ENCODE results near the gene BID. TPM values are rescaled to one million over a fixed set of nuclear protein-coding genes. Genes with fewer than 3 reads are reported as not detected.
A peak's percentile ranks its signal among the peaks of the same experiment; 100 is the strongest.

Gene BID
- total RNA-seq, 3 donors from 2014 or later (not counting 1 experiment from before 2014, with no cell fraction given): 40.9 to 42.4 (median 42.3) TPM

GRCh38 chr22:17742527-17742902 lies 31.8 kb downstream of the BID start:
- Mint-ChIP-seq H3K27me3 (ENCODE audit: low read depth in 2 of 2) (no peaks in the 10 kb centered on the region), H3K4me1 (peaks cover 6 to 10% of the 10 kb centered on the region in 2 donors), H3K4me3 (no peak overlapping the region), H3K36me3 (no peaks in the 10 kb centered on the region), H3K9me3 (no peaks in the 10 kb centered on the region), H3K27ac (peak overlapping the region; percentile 70 to 76)
- Histone ChIP-seq H3K4me3 (ENCODE audit: low read length) (no peak overlapping the region), H3K4me1 (ENCODE audit: control insufficient read depth, insufficient read depth, low read length) (no peaks in the 10 kb centered on the region), H3K27me3 (ENCODE audit: control insufficient read depth, insufficient read depth, low read length) (no peaks in the 10 kb centered on the region), H3K36me3 (ENCODE audit: control insufficient read depth, insufficient read depth, low read length) (peaks cover 40% of the 10 kb centered on the region), H3K9me3 (ENCODE audit: control insufficient read depth, insufficient read depth, low read length) (no peaks in the 10 kb centered on the region), H3K27ac (ENCODE audit: low read length) (no peak overlapping the region)
- ATAC-seq: peak; percentile 79 to 96 (median 88)
- intact Hi-C loops (cut with micrococcal nuclease): loop anchor here (1.0 to 5.0 kb wide), 2 partner anchors 45 to 334 kb away; no protein-coding TSS in a partner anchor
- DNase-seq: peak; percentile 52 to 85
- peak; percentile 77 for TF ChIP-seq CTCF (IDR thresholded peaks at IDR 0.05)
- WGBS (ENCODE audit: insufficient coverage): 68% methylated on average over 9 of the region's 9 CpGs

- H3K27ac ChIP-seq (ENCODE audit: low read length): no peak overlapping the region
- Mint-ChIP-seq H3K27ac (peak overlapping the region; percentile 70 to 76), H3K4me1 (peaks cover 6 to 10% of the 10 kb centered on the region in 2 donors), H3K9me3 (no peaks in the 10 kb centered on the region), H3K4me3 (no peak overlapping the region), H3K27me3 (ENCODE audit: low read depth in 2 of 2) (no peaks in the 10 kb centered on the region), H3K36me3 (no peaks in the 10 kb centered on the region)
- no peaks in the 10 kb centered on the region for H3K9me3 ChIP-seq (ENCODE audit: control insufficient read depth, insufficient read depth, low read length)
- 86% methylated on average over 15 of the region's 18 CpGs for WGBS (ENCODE audit: insufficient coverage)
- no peaks in the 10 kb centered on the region for H3K4me1 ChIP-seq (ENCODE audit: control insufficient read depth, insufficient read depth, low read length)
- H3K4me3 ChIP-seq (ENCODE audit: low read length): no peak overlapping the region
- no peaks in the 10 kb centered on the region for H3K27me3 ChIP-seq (ENCODE audit: control insufficient read depth, insufficient read depth, low read length)
- ATAC-seq: no peak
- DNase-seq: no peak
- TF ChIP-seq CTCF (IDR thresholded peaks at IDR 0.05): no peak
- H3K36me3 ChIP-seq (ENCODE audit: control insufficient read depth, insufficient read depth, low read length): peaks cover 42% of the 10 kb centered on the region
- intact Hi-C loops (cut with micrococcal nuclease): loop anchor here (1.0 to 5.0 kb wide), 2 partner anchors 45 to 334 kb away; no protein-coding TSS in a partner anchor
These were observed 32.3 kb downstream of the BID start for GRCh38 chr22:17741866-17742526.

- no peaks in the 10 kb centered on the region for H3K27me3 Mint-ChIP-seq (ENCODE audit: low read depth in 2 of 2)
- H3K36me3 Mint-ChIP-seq: no peaks in the 10 kb centered on the region
- TF ChIP-seq CTCF (IDR thresholded peaks at IDR 0.05): no peak
- 96% methylated on average over 36 of the region's 36 CpGs for WGBS (ENCODE audit: insufficient coverage)
- H3K4me3 ChIP-seq (ENCODE audit: low read length): no peak overlapping the region
- no peaks in the 10 kb centered on the region for H3K9me3 Mint-ChIP-seq
- intact Hi-C loops (cut with micrococcal nuclease): no loop called here
- H3K9me3 ChIP-seq (ENCODE audit: control insufficient read depth, insufficient read depth, low read length): no peaks in the 10 kb centered on the region
- H3K4me3 Mint-ChIP-seq: no peak overlapping the region
- DNase-seq: no peak
- no peak overlapping the region for H3K27ac ChIP-seq (ENCODE audit: low read length)
- peaks cover 58% of the 10 kb centered on the region for H3K36me3 ChIP-seq (ENCODE audit: control insufficient read depth, insufficient read depth, low read length)
- H3K27ac Mint-ChIP-seq: peak overlapping the region in 1 of 2 donors; percentile 59
- peaks cover 12% of the 10 kb centered on the region for H3K4me1 ChIP-seq (ENCODE audit: control insufficient read depth, insufficient read depth, low read length)
- H3K27me3 ChIP-seq (ENCODE audit: control insufficient read depth, insufficient read depth, low read length): no peaks in the 10 kb centered on the region
- ATAC-seq: no peak
- peaks cover 10% of the 10 kb centered on the region in 2 donors for H3K4me1 Mint-ChIP-seq
These were observed 34.9 kb downstream of the BID start for GRCh38 chr22:17739196-17739975.
